Neutrophil (primary cell): ENCODE results near the gene TACO1.
A peak's percentile ranks its signal among the peaks of the same experiment; 100 is the strongest.

Source experiments
- H3K27ac ChIP-seq: fragments of 200-600 bp; sonication (generic); 2 replicates; pipeline ENCODE4 v1.5.1; 2016; ENCODE audit warnings: mild to moderate bottlenecking, moderate library complexity
- H3K27me3 ChIP-seq: fragments of 200-600 bp; sonication (generic); 2 replicates; pipeline ENCODE4 v1.6.0; 2016; ENCODE audit warnings: mild to moderate bottlenecking
- H3K36me3 ChIP-seq: fragments of 200-600 bp; sonication (generic); 2 replicates; pipeline ENCODE4 v1.5.1; 2017
- H3K4me1 ChIP-seq, 2 experiments: fragments of 200-600 bp in 1 of 2; sonication (generic) in 1 of 2; 1 replicate in 1 of 2; 2 replicates in 1 of 2; pipeline versions ENCODE4 v1.5.1 to v1.6.1; 2013 to 2016; ENCODE audit warnings: low read depth in 1 of 2, low read length in 1 of 2, mild to moderate bottlenecking in 1 of 2, moderate library complexity in 1 of 2; ENCODE audit not compliant: control insufficient read depth in 1 of 2, insufficient read depth in 1 of 2
- H3K4me3 ChIP-seq, 2 experiments: fragments of 200-600 bp in 1 of 2; sonication (generic) in 1 of 2; 1 replicate in 1 of 2; 2 replicates in 1 of 2; pipeline ENCODE4 v1.5.1; 2013 to 2016; ENCODE audit warnings: low read depth in 1 of 2, low read length in 1 of 2, mild to moderate bottlenecking in 1 of 2, moderate library complexity in 1 of 2
- H3K9me3 ChIP-seq: fragments of 200-600 bp; sonication (generic); 2 replicates; pipeline ENCODE4 v1.5.1; 2016
- CTCF ChIP-seq: fragments of 200-600 bp; sonication (generic); IDR thresholded peaks from 2 replicates; pipeline ENCODE4 v1.5.1; 2016; ENCODE audit warnings: antibody characterized with exemption

Gene TACO1

GRCh38 chr17:63571632-63572310 lies 28.9 kb upstream of the TACO1 start:
- Histone ChIP-seq H3K27me3 (no peaks in the 10 kb centered on the region), H3K4me1 (peaks cover 28% of the 10 kb centered on the region in 2 experiments), H3K9me3 (no peaks in the 10 kb centered on the region), H3K4me3 (no peak overlapping the region), H3K36me3 (no peaks in the 10 kb centered on the region), H3K27ac (peak overlapping the region; percentile 67)
- no peak for TF ChIP-seq CTCF

- Histone ChIP-seq H3K4me1 (peaks cover 28% of the 10 kb centered on the region in 2 experiments), H3K9me3 (no peaks in the 10 kb centered on the region), H3K27me3 (no peaks in the 10 kb centered on the region), H3K27ac (no peak overlapping the region), H3K4me3 (no peak overlapping the region), H3K36me3 (peaks cover 3% of the 10 kb centered on the region)
- no peak for TF ChIP-seq CTCF
Observed at GRCh38 chr17:63573634-63574033, 27.1 kb upstream of the TACO1 start.

- Histone ChIP-seq H3K9me3 (no peaks in the 10 kb centered on the region), H3K4me3 (no peak overlapping the region), H3K36me3 (peaks cover 44% of the 10 kb centered on the region), H3K27me3 (no peaks in the 10 kb centered on the region), H3K27ac (no peak overlapping the region), H3K4me1 (peaks cover under 1% of the 10 kb centered on the region in 2 experiments)
- TF ChIP-seq CTCF = no peak
Observed at GRCh38 chr17:63578027-63578768, 22.5 kb upstream of the TACO1 start.

- Histone ChIP-seq H3K27ac (no peak overlapping the region), H3K27me3 (no peaks in the 10 kb centered on the region), H3K4me3 (no peak overlapping the region), H3K9me3 (no peaks in the 10 kb centered on the region), H3K4me1 (no peaks in the 10 kb centered on the region), H3K36me3 (peaks cover 49% of the 10 kb centered on the region)
- no peak for TF ChIP-seq CTCF
Observed at GRCh38 chr17:63578769-63579111, 22.0 kb upstream of the TACO1 start.

GRCh38 chr17:63579633-63580032 lies 21.1 kb upstream of the TACO1 start:
- Histone ChIP-seq H3K4me1 (no peaks in the 10 kb centered on the region), H3K9me3 (no peaks in the 10 kb centered on the region), H3K4me3 (no peak overlapping the region), H3K27ac (no peak overlapping the region), H3K27me3 (no peaks in the 10 kb centered on the region), H3K36me3 (peaks cover 58% of the 10 kb centered on the region)
- TF ChIP-seq CTCF = no peak
